GM23338 (cell line): Measurements from ENCODE around the gene RAPGEF5. TPM values are rescaled to one million over a fixed set of nuclear protein-coding genes. Genes with fewer than 3 reads are reported as not detected.

Experiments used
- ATAC-seq: fragments of 200-7000 bp; cut with Tn5 transposase; 3 replicates; pipeline ENCODE4 v1.9.1; 2020
- DNase-seq: peaks from one replicate; pipeline ENCODE4 v3.0.0-alpha.2; 2015; ENCODE audit warnings: low spot score
- H2AFZ ChIP-seq: fragments of 200-600 bp; sonication (generic); 2 replicates; pipeline ENCODE4 v1.8.0; 2016; ENCODE audit warnings: antibody characterized with exemption, mild to moderate bottlenecking, moderate library complexity
- H3F3A ChIP-seq: fragments of 200-600 bp; sonication (generic); replicated peaks from 2 replicates; pipeline ENCODE4 v1.8.0; 2017; ENCODE audit warnings: antibody characterized with exemption, mixed run types, low read depth
- H3K27ac ChIP-seq: fragments of 200-600 bp; sonication (generic); 2 replicates; pipeline ENCODE4 v1.6.1; 2016; ENCODE audit warnings: low read depth
- H3K27me3 ChIP-seq: fragments of 200-600 bp; sonication (generic); 2 replicates; pipeline ENCODE4 v1.8.0; 2016; ENCODE audit warnings: mild to moderate bottlenecking, mixed run types, moderate library complexity; ENCODE audit not compliant: insufficient read depth
- H3K36me3 ChIP-seq: fragments of 200-600 bp; sonication (generic); 2 replicates; pipeline ENCODE4 v1.8.0; 2016; ENCODE audit warnings: mild to moderate bottlenecking; ENCODE audit not compliant: insufficient read depth
- H3K4me1 ChIP-seq: fragments of 200-600 bp; sonication (generic); 2 replicates; pipeline ENCODE4 v1.8.0; 2016; ENCODE audit warnings: mild to moderate bottlenecking, moderate library complexity; ENCODE audit not compliant: insufficient read depth
- H3K4me2 ChIP-seq: fragments of 200-600 bp; sonication (generic); 2 replicates; pipeline ENCODE4 v1.7.1; 2017; ENCODE audit warnings: mixed run types
- H3K4me3 ChIP-seq: fragments of 200-600 bp; sonication (generic); 2 replicates; pipeline ENCODE4 v1.6.1; 2016; ENCODE audit warnings: mixed run types
- H3K79me2 ChIP-seq: fragments of 200-600 bp; sonication (generic); replicated peaks from 2 replicates; pipeline ENCODE4 v1.8.0; 2017; ENCODE audit warnings: mild to moderate bottlenecking; ENCODE audit not compliant: insufficient read depth
- H3K9me2 ChIP-seq: fragments of 200-600 bp; sonication (generic); 2 replicates; pipeline ENCODE4 v1.8.0; 2017; ENCODE audit not compliant: insufficient read depth
- H4K20me1 ChIP-seq: fragments of 200-600 bp; sonication (generic); replicated peaks from 2 replicates; pipeline ENCODE4 v1.8.0; 2017; ENCODE audit warnings: mild to moderate bottlenecking; ENCODE audit not compliant: insufficient read depth
- H3K27ac Mint-ChIP-seq: 2 replicates; pipeline ENCODE4 v1.8.0; 2020; ENCODE audit warnings: inconsistent platforms, mild to moderate bottlenecking, moderate library complexity, mixed read lengths
- H3K27me3 Mint-ChIP-seq: 3 replicates; pipeline ENCODE4 v1.8.0; 2022; ENCODE audit warnings: low read depth, mild to moderate bottlenecking, moderate library complexity, mixed read lengths, inconsistent platforms; ENCODE audit not compliant: insufficient read depth, poor library complexity
- H3K36me3 Mint-ChIP-seq: 3 replicates; pipeline ENCODE4 v1.8.0; 2021; ENCODE audit warnings: low read depth, mild to moderate bottlenecking, inconsistent platforms, moderate library complexity, mixed read lengths
- H3K4me1 Mint-ChIP-seq: 3 replicates; pipeline ENCODE4 v1.8.0; 2020; ENCODE audit warnings: mild to moderate bottlenecking, inconsistent platforms, mixed read lengths
- H3K4me3 Mint-ChIP-seq: 3 replicates; pipeline ENCODE4 v1.8.0; 2021; ENCODE audit warnings: moderate library complexity, mild to moderate bottlenecking, inconsistent platforms, mixed read lengths
- H3K9me3 Mint-ChIP-seq: 3 replicates; pipeline ENCODE4 v1.8.0; 2020; ENCODE audit warnings: moderate library complexity, mild to moderate bottlenecking, inconsistent platforms, mixed read lengths
- CREB1 ChIP-seq: fragments of 250-450 bp; sonication (Bioruptor Pico); IDR thresholded peaks from 2 replicates; pipeline ENCODE4 v1.5.0; 2020; ENCODE audit warnings: low read depth, mild to moderate bottlenecking, moderate library complexity
- EZH2 ChIP-seq: fragments of 200-600 bp; sonication (generic); IDR thresholded peaks from one replicate; pipeline ENCODE4 v1.8.0; 2017; ENCODE audit warnings: antibody characterized with exemption, mild to moderate bottlenecking, low read depth; ENCODE audit not compliant: unreplicated experiment
- EZH2phosphoT487 ChIP-seq: fragments of 200-600 bp; sonication (generic); IDR thresholded peaks from one replicate; pipeline ENCODE4 v1.8.1; 2018; ENCODE audit warnings: antibody characterized with exemption; ENCODE audit not compliant: unreplicated experiment
- JUNB ChIP-seq: IDR thresholded peaks from one replicate; pipeline ENCODE4 v1.6.1; 2016; ENCODE audit warnings: antibody characterized with exemption; ENCODE audit not compliant: unreplicated experiment
- NANOG ChIP-seq: IDR thresholded peaks from 2 replicates; pipeline ENCODE4 v1.6.1; 2016; ENCODE audit warnings: antibody characterized with exemption, borderline replicate concordance
- POLR2AphosphoS5 ChIP-seq: IDR thresholded peaks from 2 replicates; pipeline ENCODE4 v1.6.1; 2016; ENCODE audit warnings: antibody characterized with exemption, low read depth
- STAT1 ChIP-seq: IDR thresholded peaks from one replicate; pipeline ENCODE4 v1.6.1; 2016; ENCODE audit warnings: antibody characterized with exemption; ENCODE audit not compliant: unreplicated experiment
- ZNF114 ChIP-seq: fragments of 250-450 bp; sonication (Bioruptor Pico); IDR thresholded peaks from 2 replicates; pipeline ENCODE4 v1.5.0; 2020; ENCODE audit warnings: mild to moderate bottlenecking, moderate library complexity
- ZNF331 ChIP-seq: fragments of 250-450 bp; sonication (Bioruptor Pico); IDR thresholded peaks from 2 replicates; pipeline ENCODE4 v1.5.0; 2020; ENCODE audit warnings: low read depth, mild to moderate bottlenecking, moderate library complexity
- polyA plus RNA-seq: library from polyadenylated mRNA; unstranded; fragments of >200 nt; fragmentation: Nextera tagmentation; extraction: Ambion mirVana; gene quantifications from 2 replicates; pipeline ENCODE4 v1.2.1, GENCODE V29; 2016
- total RNA-seq: library from RNA; depleted of rRNA; stranded (reverse); fragments of >200 nt; shearing (Covaris generic); gene quantifications from 2 replicates; pipeline ENCODE4 v1.2.3, GENCODE V29; 2014
- TF ChIP-seq, protein P1 (sequence below): fragments of 250-450 bp; sonication (Bioruptor Pico); IDR thresholded peaks from 2 replicates; pipeline ENCODE4 v1.5.0; 2020; ENCODE audit warnings: mild to moderate bottlenecking, moderate library complexity
- TF ChIP-seq, protein P2 (sequence below): IDR thresholded peaks from 2 replicates; pipeline ENCODE4 v1.6.1; 2016; ENCODE audit warnings: antibody characterized with exemption
- TF ChIP-seq, protein P3 (sequence below): IDR thresholded peaks from one replicate; pipeline ENCODE4 v1.6.1; 2018; ENCODE audit warnings: antibody characterized with exemption; ENCODE audit not compliant: unreplicated experiment
- TF ChIP-seq, protein P4 (sequence below), 2 experiments: fragments of 200-600 bp in 1 of 2; sonication (generic) in 1 of 2; conservative IDR thresholded peaks; 2 replicates each; pipeline versions ENCODE4 v1.5.1 to v1.6.1; 2016 to 2017; ENCODE audit warnings: antibody characterized with exemption in 2 of 2, low read depth in 2 of 2, mild to moderate bottlenecking in 2 of 2, moderate library complexity in 1 of 2

Gene RAPGEF5
- total and polyA plus RNA-seq, 2 experiments from 2014 or later = 6.3 to 13.1 TPM

DNA sequence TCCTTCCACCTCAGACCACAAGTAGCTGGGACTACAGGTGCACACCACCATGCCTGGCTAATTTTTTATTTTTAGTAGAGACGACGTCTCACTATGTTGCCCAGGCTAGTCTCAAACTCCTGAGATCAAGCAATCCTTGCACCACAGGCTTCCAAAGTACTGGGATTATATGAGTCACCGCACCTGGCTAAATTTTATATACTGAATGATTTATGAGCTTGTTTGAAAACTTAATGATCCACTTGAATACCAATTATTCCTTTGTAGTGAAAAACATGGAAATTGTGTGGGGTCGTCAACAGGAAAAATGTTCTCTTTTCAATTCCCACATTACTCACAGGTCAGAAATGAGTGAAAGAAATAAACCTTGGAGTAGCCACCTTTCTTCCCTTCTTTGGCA is 31.3 kb downstream of the RAPGEF5 start:
- Mint-ChIP-seq H3K27me3 (no peaks in the 10 kb centered on the region), H3K27ac (no peak overlapping the region), H3K4me3 (no peak overlapping the region), H3K36me3 (no peaks in the 10 kb centered on the region; the same call in 2 of the 3 replicates), H3K4me1 (peaks cover 46% of the 10 kb centered on the region), H3K9me3 (no peaks in the 10 kb centered on the region)
- no peaks in the 10 kb centered on the region for H3K9me2 ChIP-seq
- peaks cover 26% of the 10 kb centered on the region for H3K4me1 ChIP-seq
- H3K79me2 ChIP-seq = peaks cover 65% of the 10 kb centered on the region
- H4K20me1 ChIP-seq = no peaks in the 10 kb centered on the region
- TF ChIP-seq, protein P1, sequence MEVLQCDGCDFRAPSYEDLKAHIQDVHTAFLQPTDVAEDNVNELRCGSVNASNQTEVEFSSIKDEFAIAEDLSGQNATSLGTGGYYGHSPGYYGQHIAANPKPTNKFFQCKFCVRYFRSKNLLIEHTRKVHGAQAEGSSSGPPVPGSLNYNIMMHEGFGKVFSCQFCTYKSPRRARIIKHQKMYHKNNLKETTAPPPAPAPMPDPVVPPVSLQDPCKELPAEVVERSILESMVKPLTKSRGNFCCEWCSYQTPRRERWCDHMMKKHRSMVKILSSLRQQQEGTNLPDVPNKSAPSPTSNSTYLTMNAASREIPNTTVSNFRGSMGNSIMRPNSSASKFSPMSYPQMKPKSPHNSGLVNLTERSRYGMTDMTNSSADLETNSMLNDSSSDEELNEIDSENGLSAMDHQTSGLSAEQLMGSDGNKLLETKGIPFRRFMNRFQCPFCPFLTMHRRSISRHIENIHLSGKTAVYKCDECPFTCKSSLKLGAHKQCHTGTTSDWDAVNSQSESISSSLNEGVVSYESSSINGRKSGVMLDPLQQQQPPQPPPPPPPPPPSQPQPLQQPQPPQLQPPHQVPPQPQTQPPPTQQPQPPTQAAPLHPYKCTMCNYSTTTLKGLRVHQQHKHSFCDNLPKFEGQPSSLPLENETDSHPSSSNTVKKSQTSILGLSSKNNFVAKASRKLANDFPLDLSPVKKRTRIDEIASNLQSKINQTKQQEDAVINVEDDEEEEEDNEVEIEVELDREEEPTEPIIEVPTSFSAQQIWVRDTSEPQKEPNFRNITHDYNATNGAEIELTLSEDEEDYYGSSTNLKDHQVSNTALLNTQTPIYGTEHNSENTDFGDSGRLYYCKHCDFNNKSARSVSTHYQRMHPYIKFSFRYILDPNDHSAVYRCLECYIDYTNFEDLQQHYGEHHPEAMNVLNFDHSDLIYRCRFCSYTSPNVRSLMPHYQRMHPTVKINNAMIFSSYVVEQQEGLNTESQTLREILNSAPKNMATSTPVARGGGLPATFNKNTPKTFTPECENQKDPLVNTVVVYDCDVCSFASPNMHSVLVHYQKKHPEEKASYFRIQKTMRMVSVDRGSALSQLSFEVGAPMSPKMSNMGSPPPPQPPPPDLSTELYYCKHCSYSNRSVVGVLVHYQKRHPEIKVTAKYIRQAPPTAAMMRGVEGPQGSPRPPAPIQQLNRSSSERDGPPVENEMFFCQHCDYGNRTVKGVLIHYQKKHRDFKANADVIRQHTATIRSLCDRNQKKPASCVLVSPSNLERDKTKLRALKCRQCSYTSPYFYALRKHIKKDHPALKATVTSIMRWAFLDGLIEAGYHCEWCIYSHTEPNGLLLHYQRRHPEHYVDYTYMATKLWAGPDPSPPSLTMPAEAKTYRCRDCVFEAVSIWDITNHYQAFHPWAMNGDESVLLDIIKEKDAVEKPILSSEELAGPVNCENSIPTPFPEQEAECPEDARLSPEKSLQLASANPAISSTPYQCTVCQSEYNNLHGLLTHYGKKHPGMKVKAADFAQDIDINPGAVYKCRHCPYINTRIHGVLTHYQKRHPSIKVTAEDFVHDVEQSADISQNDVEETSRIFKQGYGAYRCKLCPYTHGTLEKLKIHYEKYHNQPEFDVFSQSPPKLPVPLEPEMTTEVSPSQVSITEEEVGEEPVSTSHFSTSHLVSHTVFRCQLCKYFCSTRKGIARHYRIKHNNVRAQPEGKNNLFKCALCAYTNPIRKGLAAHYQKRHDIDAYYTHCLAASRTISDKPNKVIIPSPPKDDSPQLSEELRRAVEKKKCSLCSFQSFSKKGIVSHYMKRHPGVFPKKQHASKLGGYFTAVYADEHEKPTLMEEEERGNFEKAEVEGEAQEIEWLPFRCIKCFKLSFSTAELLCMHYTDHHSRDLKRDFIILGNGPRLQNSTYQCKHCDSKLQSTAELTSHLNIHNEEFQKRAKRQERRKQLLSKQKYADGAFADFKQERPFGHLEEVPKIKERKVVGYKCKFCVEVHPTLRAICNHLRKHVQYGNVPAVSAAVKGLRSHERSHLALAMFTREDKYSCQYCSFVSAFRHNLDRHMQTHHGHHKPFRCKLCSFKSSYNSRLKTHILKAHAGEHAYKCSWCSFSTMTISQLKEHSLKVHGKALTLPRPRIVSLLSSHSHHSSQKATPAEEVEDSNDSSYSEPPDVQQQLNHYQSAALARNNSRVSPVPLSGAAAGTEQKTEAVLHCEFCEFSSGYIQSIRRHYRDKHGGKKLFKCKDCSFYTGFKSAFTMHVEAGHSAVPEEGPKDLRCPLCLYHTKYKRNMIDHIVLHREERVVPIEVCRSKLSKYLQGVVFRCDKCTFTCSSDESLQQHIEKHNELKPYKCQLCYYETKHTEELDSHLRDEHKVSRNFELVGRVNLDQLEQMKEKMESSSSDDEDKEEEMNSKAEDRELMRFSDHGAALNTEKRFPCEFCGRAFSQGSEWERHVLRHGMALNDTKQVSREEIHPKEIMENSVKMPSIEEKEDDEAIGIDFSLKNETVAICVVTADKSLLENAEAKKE (CRISPR knock-in tag) = no peak
- TF ChIP-seq ZNF331 (no peak), NANOG (no peak), EZH2 (no peak), CREB1 (CRISPR knock-in tag) (no peak), ZNF114 (CRISPR knock-in tag) (no peak), POLR2AphosphoS5 (no peak), EZH2phosphoT487 (no peak), JUNB (no peak), STAT1 (no peak)
- TF ChIP-seq, protein P2, sequence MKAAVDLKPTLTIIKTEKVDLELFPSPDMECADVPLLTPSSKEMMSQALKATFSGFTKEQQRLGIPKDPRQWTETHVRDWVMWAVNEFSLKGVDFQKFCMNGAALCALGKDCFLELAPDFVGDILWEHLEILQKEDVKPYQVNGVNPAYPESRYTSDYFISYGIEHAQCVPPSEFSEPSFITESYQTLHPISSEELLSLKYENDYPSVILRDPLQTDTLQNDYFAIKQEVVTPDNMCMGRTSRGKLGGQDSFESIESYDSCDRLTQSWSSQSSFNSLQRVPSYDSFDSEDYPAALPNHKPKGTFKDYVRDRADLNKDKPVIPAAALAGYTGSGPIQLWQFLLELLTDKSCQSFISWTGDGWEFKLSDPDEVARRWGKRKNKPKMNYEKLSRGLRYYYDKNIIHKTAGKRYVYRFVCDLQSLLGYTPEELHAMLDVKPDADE = no peak
- TF ChIP-seq, protein P3, sequence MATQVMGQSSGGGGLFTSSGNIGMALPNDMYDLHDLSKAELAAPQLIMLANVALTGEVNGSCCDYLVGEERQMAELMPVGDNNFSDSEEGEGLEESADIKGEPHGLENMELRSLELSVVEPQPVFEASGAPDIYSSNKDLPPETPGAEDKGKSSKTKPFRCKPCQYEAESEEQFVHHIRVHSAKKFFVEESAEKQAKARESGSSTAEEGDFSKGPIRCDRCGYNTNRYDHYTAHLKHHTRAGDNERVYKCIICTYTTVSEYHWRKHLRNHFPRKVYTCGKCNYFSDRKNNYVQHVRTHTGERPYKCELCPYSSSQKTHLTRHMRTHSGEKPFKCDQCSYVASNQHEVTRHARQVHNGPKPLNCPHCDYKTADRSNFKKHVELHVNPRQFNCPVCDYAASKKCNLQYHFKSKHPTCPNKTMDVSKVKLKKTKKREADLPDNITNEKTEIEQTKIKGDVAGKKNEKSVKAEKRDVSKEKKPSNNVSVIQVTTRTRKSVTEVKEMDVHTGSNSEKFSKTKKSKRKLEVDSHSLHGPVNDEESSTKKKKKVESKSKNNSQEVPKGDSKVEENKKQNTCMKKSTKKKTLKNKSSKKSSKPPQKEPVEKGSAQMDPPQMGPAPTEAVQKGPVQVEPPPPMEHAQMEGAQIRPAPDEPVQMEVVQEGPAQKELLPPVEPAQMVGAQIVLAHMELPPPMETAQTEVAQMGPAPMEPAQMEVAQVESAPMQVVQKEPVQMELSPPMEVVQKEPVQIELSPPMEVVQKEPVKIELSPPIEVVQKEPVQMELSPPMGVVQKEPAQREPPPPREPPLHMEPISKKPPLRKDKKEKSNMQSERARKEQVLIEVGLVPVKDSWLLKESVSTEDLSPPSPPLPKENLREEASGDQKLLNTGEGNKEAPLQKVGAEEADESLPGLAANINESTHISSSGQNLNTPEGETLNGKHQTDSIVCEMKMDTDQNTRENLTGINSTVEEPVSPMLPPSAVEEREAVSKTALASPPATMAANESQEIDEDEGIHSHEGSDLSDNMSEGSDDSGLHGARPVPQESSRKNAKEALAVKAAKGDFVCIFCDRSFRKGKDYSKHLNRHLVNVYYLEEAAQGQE = no peak
- TF ChIP-seq, protein P4, sequence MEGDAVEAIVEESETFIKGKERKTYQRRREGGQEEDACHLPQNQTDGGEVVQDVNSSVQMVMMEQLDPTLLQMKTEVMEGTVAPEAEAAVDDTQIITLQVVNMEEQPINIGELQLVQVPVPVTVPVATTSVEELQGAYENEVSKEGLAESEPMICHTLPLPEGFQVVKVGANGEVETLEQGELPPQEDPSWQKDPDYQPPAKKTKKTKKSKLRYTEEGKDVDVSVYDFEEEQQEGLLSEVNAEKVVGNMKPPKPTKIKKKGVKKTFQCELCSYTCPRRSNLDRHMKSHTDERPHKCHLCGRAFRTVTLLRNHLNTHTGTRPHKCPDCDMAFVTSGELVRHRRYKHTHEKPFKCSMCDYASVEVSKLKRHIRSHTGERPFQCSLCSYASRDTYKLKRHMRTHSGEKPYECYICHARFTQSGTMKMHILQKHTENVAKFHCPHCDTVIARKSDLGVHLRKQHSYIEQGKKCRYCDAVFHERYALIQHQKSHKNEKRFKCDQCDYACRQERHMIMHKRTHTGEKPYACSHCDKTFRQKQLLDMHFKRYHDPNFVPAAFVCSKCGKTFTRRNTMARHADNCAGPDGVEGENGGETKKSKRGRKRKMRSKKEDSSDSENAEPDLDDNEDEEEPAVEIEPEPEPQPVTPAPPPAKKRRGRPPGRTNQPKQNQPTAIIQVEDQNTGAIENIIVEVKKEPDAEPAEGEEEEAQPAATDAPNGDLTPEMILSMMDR (conservative IDR thresholded peaks at IDR 0.05; ENCODE audit: low read depth in 2 of 2) = no peak
- no peak overlapping the region for H3K4me2 ChIP-seq
- H3K36me3 ChIP-seq = no peaks in the 10 kb centered on the region
- ATAC-seq = no peak
- H3K4me3 ChIP-seq = no peak overlapping the region
- no peak overlapping the region for H3K27ac ChIP-seq
- no peak overlapping the region for H2AFZ ChIP-seq
- DNase-seq = no peak
- no peaks in the 10 kb centered on the region for H3F3A ChIP-seq
- no peaks in the 10 kb centered on the region for H3K27me3 ChIP-seq
